ENCODE data around the gene ANXA1.

GRCh38 chr9:73104921-73105320 is 46.7 kb upstream of the ANXA1 start:
- TF ChIP-seq CTCF (IDR thresholded peaks at IDR 0.05; ENCODE audit: low read length): no peak
- no peak for TF ChIP-seq EZH2 (optimal IDR thresholded peaks at IDR 0.05; ENCODE audit: low read depth, low read length)

Data from MM.1S (cell line).